HepG2 (cell line): ENCODE results near the gene C11orf54.

Source experiments
- GABPA ChIP-seq, 2 experiments: IDR thresholded peaks; 2 replicates each; pipeline ENCODE4 v1.6.1; 2011 to 2016; ENCODE audit warnings: low read depth in 2 of 2, low read length in 1 of 2, missing biosample characterization in 1 of 2, missing genetic modification characterization in 1 of 2
- NR2F2 ChIP-seq: IDR thresholded peaks from 2 replicates; pipeline ENCODE4 v1.6.1; 2012; ENCODE audit warnings: low read depth, inconsistent platforms, borderline replicate concordance
- ZNF598 ChIP-seq: sonication (generic); formaldehyde crosslinking; IDR thresholded peaks from 2 replicates; pipeline ENCODE4 v1.5.1; 2020; ENCODE audit warnings: mild to moderate bottlenecking, missing genetic modification reagents, borderline replicate concordance
- TF ChIP-seq, protein P1 (sequence below): sonication (generic); formaldehyde crosslinking; IDR thresholded peaks from 2 replicates; pipeline ENCODE4 v1.4.0; 2020; ENCODE audit warnings: missing genetic modification reagents, mild to moderate bottlenecking, borderline replicate concordance
- TF ChIP-seq, protein P2 (sequence below), 2 experiments: IDR thresholded peaks; 2 replicates each; pipeline ENCODE4 v1.6.1; 2011 to 2012; ENCODE audit warnings: low read length in 2 of 2, borderline replicate concordance in 1 of 2, low read depth in 1 of 2, mild to moderate bottlenecking in 1 of 2, moderate library complexity in 1 of 2

DNA sequence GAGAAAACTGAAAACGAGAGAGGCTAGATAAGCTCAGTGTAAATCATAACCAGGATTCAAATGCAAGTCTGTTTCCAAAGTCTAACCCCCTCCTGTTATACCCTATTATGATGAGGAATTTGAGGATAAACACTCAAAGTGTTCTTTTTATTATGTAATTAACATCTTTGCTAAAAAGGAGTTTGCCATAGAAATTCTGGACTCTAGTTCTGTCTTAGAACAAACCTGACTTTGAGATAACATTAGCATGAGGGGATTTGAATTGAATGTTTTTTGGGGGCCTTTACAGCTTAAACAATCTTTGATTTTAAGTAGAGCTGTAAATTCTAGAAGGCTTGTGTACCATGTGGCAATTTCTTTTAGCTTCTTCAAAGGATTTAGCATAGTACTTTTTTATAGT, 9.5 kb downstream of the C11orf54 start:
- TF ChIP-seq, protein P1, sequence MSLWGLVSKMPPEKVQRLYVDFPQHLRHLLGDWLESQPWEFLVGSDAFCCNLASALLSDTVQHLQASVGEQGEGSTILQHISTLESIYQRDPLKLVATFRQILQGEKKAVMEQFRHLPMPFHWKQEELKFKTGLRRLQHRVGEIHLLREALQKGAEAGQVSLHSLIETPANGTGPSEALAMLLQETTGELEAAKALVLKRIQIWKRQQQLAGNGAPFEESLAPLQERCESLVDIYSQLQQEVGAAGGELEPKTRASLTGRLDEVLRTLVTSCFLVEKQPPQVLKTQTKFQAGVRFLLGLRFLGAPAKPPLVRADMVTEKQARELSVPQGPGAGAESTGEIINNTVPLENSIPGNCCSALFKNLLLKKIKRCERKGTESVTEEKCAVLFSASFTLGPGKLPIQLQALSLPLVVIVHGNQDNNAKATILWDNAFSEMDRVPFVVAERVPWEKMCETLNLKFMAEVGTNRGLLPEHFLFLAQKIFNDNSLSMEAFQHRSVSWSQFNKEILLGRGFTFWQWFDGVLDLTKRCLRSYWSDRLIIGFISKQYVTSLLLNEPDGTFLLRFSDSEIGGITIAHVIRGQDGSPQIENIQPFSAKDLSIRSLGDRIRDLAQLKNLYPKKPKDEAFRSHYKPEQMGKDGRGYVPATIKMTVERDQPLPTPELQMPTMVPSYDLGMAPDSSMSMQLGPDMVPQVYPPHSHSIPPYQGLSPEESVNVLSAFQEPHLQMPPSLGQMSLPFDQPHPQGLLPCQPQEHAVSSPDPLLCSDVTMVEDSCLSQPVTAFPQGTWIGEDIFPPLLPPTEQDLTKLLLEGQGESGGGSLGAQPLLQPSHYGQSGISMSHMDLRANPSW (CRISPR knock-in tag) = no peak
- TF ChIP-seq ZNF598 (CRISPR knock-in tag) = no peak
- TF ChIP-seq NR2F2 = no peak
- TF ChIP-seq, protein P2, sequence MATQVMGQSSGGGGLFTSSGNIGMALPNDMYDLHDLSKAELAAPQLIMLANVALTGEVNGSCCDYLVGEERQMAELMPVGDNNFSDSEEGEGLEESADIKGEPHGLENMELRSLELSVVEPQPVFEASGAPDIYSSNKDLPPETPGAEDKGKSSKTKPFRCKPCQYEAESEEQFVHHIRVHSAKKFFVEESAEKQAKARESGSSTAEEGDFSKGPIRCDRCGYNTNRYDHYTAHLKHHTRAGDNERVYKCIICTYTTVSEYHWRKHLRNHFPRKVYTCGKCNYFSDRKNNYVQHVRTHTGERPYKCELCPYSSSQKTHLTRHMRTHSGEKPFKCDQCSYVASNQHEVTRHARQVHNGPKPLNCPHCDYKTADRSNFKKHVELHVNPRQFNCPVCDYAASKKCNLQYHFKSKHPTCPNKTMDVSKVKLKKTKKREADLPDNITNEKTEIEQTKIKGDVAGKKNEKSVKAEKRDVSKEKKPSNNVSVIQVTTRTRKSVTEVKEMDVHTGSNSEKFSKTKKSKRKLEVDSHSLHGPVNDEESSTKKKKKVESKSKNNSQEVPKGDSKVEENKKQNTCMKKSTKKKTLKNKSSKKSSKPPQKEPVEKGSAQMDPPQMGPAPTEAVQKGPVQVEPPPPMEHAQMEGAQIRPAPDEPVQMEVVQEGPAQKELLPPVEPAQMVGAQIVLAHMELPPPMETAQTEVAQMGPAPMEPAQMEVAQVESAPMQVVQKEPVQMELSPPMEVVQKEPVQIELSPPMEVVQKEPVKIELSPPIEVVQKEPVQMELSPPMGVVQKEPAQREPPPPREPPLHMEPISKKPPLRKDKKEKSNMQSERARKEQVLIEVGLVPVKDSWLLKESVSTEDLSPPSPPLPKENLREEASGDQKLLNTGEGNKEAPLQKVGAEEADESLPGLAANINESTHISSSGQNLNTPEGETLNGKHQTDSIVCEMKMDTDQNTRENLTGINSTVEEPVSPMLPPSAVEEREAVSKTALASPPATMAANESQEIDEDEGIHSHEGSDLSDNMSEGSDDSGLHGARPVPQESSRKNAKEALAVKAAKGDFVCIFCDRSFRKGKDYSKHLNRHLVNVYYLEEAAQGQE (IDR thresholded peaks at IDR 0.05; ENCODE audit: borderline replicate concordance in 1 of 2, low read depth in 1 of 2, low read length in 2 of 2) = no peak
- no peak for TF ChIP-seq GABPA (IDR thresholded peaks at IDR 0.05; ENCODE audit: low read depth, low read length)
- TF ChIP-seq GABPA (CRISPR knock-in tag; IDR thresholded peaks at IDR 0.05; ENCODE audit: low read depth) = no peak
